ENCODE results near the gene EPHA8.

EPHA8 gene

DNA sequence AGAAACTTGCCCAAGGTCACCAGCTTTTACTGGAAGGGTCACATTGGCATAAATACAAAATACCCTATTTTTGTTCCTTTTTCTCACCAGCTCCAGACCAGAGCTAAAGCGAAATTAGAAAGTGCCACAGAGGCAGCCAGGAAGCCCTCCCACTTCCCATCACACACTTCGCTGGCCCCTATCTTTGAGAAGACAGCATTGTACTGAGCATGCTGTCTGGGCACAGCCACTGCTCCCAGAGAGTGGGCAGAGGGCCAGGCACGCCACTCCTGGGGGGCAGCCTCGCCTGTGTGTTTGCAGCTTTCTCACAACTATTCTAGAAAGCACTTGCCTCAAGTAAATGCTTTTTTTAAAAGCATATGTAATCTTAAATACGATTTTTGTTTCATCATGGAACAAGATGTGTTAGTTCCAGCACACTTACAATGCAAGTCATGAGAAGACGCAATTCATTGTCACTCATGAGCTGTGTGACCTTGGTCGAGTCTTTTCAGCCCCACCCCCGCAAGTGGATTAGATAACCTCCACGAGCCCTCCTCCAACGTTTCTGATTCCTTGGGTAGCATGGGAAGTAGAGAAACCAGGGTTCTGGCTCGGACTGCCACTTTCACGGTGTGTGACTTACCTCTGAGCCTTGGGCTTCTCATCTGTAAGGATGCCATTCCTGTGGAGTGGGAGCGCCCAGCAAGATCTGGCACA is 25.7 kb upstream of the EPHA8 start:
- no peak for DNase-seq

DNA sequence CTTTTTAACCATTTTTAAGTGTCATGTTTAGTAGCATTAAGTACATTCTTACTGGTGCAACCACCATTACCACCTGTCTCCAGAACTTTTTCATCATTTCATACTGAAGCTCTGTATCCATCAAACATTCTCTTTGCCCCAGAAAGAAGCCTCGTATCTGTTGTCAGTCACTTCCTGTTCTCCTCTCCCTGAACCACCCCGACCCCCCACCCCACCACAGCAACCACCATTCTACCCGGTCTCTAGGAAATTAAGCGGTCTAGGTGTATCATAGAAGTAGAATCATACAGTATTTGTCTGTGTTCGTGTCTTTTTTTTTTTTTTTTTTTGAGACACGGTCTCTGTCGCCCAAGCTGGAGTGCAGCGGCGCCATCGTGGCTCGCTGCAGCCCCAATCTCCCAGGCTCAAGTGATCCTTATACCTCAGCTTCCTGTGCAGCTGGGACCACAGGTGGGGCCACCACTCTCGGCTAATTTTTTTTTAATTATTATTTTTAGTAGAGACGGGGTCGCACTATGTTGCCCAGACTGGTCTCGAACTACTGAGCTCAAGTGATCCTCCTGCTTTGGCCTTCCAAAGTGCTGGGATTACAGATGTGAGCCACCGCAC is 23.7 kb upstream of the EPHA8 start:
- no peak for DNase-seq

DNA sequence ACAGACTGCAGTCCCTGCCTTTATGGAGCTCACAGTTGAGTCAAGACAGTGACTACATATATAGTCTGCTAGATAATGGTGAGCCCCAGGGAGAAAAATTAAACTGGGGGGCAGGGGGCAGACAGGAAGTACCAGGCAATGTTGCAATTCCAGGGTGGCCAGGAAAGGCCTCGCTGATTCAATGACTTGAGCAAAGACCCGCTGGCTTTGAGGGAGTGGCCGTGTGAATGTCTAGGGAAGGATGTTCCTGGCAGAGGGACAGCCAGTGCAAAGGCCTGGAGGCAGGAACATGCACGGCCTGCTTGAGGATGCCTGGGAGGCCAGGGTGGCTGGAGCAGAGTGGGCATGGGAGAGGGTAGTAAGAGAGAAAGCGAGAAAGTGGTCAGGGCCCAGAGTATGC is 23.0 kb upstream of the EPHA8 start:
- DNase-seq, result no peak

DNA sequence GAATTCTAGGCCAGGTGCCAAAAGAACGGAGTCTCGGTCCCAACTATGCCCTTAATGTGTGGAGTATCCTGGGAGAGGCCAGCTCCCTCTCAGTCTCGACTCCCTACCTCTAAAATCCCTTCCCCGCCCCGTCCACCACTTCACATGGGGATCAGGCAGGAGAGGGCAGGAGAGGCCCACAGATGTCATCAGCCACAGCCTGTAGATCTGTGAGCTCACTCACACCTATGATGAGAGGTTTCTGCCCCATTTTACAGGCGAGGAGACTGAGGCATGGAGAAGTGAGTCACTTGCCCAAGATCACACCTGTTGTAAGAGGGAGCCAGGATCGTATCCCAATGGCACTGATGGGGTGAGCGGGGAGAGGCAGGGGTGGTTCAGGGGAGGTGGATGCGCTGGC is 20.4 kb upstream of the EPHA8 start:
- no peak for DNase-seq

DNA sequence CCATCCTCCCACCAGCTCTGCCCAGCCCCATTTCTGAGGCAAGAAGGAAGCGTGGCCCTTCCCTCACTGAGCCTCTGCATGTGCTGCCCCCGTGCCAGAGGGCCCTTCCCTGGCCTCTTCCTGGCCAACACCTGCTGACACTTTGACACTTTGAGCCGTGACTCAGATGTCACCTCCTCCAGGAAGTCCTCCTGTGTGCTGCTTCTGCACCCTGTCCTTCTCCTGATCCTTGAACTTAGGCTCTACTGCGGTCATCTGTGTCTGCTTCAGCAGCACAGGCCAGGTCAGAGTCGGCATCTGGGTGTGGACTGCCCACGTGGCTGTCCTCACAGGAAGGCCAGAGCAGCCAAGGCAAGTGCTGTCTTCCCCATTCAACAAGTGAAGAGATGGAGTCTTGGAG is 19.6 kb upstream of the EPHA8 start:
- no peak for DNase-seq

DNA sequence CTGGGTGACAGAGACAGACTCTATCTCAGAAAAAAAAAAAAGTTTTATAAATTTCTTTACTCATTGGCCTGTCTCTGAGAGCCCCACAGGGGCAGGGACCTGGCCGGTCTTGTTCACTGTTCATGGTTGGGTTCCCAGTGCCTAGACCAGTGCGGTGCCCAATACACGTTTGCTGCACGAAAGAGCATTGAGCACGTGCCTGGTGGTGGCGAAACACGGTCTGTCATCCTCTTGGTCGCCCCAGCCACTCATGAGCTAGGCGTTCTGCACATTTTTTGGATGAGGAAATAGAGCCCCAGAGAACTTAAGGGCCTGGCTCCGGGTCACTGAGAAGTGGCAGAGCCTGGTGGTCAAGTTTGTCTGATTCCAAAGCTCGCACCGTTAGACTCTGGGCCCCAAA is 18.7 kb upstream of the EPHA8 start:
- DNase-seq, result no peak

DNA sequence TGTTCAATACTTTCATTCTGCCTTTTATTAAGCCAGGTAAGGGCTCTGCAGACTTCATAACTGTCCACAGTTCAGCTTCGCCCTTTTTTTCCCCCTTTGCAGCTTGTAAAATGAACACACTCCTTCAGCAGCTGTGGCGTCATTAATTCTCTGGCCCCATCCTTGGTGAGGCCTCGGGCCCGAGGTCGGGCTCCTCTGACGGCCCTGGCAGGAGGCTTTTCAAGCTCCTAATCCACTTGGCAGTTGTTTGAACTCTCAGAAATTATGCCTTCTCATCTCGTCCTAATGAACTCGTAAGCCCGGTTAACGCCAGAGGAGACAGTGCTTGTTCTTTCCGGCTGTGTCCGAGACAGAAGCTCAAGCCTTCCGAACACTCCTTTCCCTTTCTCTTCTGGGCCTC is 18.1 kb upstream of the EPHA8 start:
- DNase-seq, result no peak

DNA sequence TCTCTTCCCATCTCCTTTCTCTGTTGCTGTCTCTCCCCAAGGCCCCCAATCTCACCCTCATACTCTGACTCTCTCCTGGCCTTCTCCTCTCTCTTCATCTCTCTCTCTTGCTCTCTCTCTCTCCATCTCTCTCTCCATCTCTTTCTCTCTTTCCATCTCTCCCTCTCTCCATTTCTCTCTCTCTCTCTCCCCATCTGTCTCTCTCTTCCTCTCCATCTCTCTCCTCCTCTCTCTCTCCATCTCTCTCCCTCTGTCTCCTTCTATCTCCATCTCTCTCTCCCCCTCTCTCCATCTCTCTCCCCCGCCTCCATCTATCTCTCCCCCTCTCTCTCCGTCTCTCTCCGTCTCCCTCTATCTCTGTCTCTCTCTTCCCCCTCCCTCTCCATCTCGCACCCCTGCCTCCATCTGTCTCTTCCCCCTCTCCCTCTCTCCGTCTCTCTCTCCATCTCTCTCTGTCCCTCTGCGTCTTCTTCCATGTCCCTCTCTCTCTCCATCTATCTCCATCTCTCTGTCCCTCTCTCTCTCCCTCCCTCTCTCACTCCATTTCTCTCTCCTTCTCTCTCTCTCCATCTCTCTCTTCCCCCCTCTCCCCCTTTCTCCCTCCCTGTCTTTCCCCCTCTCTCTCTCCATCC is 16.0 kb upstream of the EPHA8 start:
- no peak for DNase-seq

DNA sequence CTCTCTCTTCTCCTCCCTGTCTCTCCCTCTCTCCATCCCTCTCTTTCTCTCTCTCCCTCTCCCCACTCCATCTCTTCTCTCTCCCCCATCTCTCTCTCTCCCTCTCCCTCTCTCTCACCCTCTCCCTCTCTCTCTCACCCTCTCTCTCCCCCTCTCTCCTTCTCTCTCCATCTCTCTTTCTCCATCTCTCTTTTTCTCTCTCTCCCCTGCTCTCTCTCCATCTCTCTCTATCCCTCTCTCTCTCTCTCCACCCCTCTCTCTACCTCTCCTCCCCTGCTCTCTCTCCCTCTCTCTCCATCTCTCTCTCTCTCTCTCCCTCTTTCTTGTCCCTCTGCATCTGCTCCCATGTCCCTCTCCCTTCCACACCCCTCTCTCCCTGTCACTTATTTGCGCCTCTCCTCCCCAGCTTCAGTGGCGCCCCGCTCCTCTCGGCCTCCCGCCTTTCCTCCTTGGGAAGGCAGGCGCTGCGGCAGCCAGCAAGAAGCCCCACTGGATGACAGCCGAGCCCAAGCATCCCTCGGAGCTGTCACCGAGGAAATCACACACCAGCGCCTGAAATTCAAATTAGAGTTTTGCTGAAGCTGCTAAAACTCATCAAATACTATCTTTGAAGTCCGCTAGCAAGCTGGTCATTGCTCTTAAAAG is 15.3 kb upstream of the EPHA8 start:
- DNase-seq, result no peak

DNA sequence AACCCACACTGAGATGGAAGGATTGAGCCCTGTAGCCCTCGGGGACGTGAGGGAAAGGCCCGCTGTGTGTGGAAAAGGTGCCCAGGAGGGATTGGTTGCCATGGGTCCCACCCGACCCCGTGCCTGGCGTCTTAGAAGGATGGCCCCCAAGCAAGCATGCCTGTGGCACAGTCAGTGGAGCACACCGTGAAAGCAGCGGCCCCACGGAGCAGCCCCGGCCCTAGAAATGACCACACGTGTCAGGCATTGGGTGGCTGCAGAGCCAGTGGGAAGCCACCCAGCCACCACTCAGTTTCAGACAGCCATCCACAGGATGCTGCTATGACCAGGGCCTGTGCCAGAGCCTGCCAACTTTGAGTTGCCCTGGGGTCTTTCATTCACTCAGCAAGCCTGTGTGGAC is 13.3 kb upstream of the EPHA8 start:
- no peak for DNase-seq

DNA sequence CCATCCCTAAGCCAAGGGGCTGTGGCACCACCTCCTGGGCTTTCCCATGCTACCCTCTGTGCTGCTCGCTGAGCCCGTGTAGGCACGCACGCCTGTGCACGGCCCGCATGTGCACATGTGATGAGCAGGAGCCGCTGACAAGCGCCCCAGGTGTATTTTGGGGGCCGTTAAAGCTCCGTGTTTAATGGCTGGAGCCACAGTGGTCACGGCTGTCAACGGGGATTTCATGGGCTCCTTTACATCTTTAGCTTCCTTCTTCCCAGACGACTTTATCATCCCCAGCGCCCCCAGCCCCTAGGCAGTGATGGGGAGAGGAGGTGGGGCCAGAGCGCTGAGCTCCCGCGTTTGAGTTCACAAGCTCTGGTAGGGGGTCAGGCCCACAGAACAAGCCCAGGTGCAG is 11.7 kb upstream of the EPHA8 start:
- no peak for DNase-seq

DNA sequence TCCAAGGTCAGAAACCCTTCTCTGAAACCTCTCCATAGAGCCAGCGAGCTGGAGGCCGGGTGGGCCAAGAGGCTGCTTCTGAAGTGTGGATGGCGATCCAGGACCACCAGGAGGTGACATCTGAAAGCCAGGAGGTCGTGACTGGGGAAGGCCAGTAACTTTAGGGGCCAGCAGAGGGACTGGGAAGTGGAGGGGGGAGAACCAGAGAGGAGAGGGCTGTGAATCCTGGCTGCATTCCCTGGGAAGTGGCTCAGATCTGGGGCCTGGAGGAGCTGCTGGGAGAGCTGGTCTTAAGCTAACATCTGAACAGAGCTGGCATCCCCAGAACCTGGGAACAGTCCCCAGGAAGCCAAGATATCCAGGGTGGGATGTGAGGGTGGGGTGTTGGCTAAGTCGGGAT is 11.3 kb upstream of the EPHA8 start:
- DNase-seq, result no peak

DNA sequence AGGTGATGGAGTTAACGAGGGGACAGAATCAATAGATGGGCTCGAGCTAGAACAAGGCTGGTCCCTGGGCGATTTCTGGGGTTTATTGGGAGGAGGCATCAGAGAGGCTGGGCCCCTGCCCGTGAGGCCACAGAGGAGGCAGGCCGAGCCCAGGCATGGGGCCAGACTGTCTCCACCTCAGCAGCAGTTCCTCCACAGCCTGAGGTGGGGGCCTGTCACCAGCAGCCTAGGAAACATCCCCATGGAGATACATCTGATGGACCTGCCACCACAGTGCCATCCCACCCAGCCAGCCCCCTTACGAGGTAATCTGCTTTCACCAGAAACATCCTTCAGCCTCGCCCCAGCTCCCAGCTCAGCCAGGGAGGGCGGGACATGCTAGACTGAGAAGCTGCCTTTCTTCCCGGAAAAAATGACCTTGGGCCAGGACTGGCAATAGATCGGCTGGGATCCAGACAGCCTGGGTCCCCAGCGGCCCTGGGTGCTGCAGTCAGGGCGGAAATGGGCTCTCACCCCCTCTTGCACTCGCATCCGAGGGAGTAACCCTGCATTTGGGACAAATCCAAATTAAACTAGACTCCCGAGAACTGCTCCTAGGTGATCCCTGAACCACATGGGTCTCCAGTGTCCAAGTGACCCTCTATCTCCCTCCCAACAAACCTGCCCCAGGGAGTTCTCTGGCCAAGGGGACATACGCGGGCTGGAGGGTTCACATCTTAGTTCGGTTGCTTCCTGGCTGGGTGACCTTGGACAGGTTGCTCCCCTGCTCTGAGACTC is 10.0 kb upstream of the EPHA8 start:
- no peak for DNase-seq

DNA sequence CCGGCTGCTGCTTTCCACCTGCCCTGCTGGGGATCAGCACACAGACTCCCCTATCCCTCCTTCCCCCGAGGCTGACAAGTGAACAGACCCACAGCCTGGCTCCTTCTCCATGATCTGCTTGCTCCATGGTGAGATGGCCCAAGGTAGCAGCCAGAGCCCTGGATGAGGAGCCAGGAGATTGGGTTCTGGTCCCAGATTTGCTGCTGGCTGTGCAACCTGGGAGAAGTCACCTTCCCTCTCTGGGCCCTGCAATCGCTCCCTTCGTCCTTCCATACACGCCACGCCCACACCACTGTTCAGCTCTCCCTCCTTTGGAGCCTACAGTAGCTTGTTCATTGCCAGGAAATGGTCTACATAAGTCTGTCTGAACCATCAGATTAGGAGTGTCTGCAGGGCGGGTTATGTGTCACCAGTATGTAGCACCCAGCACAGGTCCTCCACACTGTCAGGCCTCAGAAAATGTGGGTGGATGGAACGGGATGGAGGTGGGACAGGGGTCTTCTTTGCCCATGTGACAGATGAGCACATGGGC is 9.2 kb upstream of the EPHA8 start:
- no peak for DNase-seq

DNA sequence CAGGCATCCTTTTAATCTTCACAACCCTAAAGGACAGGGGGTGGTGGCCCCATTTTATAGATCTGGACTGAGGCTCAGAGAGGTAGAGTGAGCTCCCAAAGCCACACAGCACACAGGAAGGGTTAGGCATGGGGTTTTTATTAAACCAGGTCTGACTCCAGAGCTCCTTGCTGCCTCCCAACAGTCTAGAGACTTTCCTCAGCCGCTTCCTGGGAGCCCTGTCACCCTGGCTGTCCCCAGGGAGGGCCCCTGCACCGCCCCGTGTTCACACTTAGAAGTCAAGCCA is 8.0 kb upstream of the EPHA8 start:
- no peak for DNase-seq

DNA sequence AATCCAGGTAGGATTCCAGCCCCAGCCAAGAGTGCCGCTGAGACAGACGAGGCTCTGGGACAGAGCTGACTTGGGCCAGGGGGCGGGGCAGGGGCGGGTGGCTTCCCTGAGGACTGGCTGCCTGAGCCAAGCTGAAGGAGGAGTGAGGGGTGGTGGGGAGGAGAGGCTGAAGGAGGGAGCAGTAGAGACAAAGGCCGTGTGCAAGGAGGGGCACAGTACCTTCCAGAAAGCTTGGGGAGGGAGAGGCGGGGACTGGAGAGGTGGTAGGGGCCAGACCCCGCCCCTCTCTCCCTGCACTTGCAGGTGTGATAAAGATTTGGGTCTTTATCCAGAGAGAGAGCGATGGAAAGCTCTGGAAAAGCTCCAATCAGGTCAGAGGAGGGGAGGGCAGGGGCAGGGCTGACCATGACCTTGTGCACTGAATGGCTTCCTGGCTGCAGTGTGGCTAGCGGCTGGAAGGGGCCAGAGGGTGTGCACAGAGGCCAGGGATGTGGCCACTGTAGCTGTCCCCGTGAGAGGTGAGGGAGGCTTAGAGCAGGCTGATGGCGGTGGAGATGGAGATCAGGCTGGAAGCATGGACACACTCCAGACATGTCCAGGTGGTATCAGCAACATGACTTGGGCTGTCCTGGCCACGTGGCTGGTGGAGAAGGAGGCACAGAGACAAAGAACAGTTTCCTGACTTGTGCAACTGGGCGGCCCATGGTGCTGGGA is 6.7 kb upstream of the EPHA8 start:
- no peak for DNase-seq

DNA sequence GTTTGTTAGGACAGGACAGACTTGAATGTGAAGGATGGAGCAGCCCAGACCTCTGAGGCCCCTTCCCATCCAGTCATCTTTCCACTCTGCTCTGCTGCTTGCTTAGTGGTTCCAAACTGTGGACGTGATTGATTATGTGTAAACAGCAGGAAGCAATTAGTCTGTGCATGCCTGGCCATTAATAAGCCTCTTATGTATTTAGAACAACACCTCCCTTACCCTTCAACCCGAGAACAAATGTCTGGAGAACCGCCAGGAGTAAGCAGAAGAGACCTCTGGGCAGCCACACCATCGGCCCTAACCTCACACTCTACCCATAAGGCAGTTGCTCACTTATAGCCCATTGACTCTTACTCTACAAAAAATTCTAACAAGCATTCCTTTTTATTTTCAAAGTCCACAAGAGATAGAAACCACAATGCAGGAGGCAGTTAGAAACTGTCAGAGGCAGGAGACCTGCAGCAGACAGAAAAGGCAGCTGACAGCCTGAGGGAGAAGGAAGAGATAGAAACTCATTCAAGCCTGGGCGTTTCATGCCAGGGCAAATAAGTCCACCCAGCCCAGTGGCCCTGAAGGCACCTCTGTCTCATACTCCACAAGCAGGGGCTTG is 5.8 kb upstream of the EPHA8 start:
- DNase-seq, result peak; percentile 24

DNA sequence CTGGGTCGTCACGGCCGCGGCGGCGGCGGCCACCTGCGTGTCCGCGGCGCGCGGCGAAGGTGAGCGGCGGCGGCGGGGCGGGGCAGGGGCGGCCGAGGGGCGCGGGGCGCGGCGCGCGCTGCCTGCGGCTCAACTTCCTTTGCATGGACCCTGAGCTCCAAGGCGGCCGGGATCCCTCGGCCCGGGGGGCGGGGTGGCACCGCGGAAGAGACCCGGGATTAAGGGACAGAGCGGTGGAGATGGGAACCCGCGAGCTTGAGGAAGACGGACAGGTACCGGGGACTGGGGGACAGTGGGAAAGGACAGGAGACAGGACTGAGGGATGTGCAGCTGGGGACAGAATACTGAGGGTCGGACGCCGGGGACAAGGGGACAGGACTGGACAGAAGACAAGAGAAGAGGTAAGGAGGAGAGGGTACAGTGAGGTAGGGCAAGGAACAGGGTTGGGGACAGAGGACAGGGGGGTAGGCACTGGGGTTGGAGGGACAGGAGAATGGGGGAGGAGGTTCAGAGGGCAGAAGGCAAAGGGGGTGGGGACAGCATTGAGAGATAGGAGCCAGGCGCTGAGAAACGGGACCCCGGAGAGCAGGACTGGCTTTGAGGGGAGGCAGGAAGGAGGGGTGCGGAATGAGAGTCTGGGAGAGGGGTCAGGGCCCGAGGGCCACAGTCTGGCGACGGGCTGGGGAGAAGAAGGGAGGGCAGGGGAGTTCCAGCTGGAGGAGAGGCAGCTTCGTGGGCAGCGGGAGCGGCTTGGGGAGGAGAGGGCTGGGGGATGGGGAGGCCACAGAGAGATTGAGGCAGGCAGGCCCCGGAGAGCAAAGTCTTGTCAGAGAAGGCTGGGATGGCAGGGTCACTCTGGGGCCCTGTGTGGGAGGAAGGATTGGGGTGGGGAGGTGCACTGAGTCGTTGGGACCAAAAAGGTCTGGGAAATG is 648 bp downstream of the EPHA8 start:
- DNase-seq, result no peak

DNA sequence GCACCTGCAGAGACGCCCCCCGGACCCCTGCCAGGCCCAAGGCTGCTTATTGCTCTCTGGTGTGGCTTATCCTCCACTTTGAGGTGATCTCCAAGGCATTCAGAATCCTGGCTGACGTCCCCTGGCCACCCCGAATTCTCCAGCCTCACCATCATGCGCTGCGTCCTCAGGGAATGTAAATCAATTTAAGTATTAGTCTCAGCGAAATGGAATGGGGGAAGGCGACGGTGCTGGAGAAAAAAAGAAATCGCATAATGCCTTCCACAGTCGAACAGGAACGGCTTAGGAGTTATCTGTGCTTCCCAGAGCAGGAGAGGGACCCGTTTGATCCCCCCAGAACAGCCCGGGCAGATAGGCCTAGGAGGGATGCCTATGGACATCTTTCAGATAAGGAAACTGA is 2.9 kb downstream of the EPHA8 start:
- no peak for DNase-seq

DNA sequence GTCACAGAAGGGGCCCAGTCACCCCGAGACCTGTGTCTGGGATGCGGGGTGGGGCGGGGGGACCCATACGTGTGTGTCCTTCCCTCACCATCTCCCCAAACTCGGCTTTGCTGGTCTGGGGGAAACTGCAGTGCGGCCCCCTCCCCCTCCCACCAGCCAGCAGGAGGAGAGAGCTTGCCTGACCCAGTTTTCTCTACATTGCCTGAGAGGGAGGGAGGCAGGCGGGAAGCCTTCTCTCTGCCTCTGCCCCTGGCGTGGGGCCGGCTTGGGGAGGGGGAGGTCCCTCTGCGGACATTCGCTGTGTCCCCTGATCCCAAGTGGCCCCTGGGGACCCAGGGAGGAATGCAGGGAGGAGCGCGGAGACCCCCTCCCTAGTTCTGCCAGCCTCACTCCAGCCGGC is 3.9 kb downstream of the EPHA8 start:
- no peak for DNase-seq

DNA sequence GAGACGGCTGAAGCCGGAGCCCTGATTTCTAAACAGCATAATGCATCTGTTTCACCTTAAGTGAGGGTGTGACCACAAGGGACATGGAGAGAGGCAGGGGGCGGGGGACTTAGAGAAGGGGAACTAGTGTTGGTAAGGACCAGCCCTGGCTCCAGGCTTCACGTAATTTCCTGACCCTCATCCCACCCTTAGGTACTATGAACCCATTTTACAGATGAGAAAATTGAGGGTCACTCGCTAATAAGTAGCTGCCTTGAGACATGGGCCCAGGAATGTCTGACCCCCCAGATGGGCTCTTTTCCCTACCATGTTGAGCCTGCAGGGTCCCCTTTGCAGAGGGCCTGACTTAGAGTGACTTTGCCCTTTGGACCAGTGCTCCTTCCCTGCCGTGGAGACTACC is 4.7 kb downstream of the EPHA8 start:
- no peak for DNase-seq
